ENCODE measurements around the gene ARID3A.

DNA sequence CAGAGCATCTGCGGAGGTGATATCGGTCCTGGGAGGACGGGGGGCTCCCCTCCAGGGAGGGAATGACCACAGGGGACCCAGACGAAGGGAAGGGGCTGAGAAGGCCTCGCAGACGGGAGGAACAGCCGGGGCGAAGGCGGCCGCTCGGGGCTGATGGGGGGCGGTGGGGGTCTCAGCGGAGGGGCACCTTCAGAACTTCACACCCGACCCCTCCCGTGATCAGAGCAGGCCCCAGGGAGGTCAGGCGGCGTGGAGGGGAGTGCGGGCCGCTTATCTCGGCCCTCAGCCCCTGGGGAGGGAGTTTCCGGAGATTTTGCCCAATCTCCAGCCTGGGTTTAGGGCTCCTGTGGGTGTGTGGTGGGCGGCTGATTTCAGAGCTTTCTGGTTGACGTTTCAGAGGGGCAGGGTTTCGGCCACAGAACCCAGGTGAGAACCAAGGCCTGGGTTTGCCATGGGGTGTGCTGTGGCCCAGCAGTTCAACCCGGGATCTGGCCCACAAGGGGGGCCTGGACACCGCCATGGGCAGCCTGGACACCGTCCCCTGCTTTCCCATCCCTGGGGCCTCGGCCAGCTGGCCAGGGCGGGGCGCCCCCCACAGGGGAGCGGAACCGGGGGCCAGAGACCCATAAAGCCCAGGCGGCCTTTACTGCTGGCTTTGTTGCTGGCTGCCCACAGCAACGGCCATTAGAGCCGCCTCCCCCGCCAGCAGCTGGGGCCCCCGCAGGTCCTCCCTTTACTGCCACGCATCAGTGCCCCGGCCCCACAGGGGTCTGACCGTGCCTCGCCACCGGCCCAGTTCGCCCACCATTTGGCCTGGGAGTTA is 29.0 kb downstream of the ARID3A start:
- no peak for TF ChIP-seq POLR2A (IDR thresholded peaks at IDR 0.05)
- TF ChIP-seq, protein P1, sequence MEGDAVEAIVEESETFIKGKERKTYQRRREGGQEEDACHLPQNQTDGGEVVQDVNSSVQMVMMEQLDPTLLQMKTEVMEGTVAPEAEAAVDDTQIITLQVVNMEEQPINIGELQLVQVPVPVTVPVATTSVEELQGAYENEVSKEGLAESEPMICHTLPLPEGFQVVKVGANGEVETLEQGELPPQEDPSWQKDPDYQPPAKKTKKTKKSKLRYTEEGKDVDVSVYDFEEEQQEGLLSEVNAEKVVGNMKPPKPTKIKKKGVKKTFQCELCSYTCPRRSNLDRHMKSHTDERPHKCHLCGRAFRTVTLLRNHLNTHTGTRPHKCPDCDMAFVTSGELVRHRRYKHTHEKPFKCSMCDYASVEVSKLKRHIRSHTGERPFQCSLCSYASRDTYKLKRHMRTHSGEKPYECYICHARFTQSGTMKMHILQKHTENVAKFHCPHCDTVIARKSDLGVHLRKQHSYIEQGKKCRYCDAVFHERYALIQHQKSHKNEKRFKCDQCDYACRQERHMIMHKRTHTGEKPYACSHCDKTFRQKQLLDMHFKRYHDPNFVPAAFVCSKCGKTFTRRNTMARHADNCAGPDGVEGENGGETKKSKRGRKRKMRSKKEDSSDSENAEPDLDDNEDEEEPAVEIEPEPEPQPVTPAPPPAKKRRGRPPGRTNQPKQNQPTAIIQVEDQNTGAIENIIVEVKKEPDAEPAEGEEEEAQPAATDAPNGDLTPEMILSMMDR (IDR thresholded peaks at IDR 0.05 in 4 of 5, conservative IDR thresholded peaks at IDR 0.05 in 1 of 5), result no peak

Data from gastrocnemius medialis (tissue), 4 donors.